B cell (primary cell): ENCODE results near the gene ATRNL1.

Experiments
- EZH2 ChIP-seq: IDR thresholded peaks from 2 replicates; pipeline ENCODE4 v1.6.1; 2012; ENCODE audit warnings: borderline replicate concordance, low read depth, mild to moderate bottlenecking, moderate library complexity, low read length; ENCODE audit not compliant: insufficient read depth, poor library complexity, severe bottlenecking
- TF ChIP-seq, protein P1 (sequence below): fragments of 200-600 bp; IDR thresholded peaks from one replicate; pipeline ENCODE4 v1.8.0; 2022; ENCODE audit warnings: antibody characterized with exemption, mild to moderate bottlenecking

DNA sequence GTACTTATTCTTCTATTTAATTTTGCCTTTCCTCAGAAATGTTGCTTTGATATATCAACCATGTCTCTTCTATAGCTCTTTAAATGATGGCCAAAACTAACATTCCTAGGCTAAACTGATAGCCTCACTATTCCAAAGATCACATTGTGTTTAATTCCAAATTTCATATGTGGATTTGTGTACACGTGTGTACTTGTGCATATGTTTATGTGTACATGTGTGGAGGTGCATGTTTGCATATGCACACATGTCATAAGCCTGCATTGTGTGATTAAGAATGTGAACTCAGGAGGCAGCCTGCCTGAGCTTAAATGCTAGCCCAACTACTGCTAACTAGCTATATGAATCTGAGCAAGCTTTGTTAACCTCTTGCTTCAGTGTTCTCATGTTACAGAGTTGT, 753.4 kb downstream of the ATRNL1 start:
- no peak for TF ChIP-seq EZH2
- TF ChIP-seq, protein P1, sequence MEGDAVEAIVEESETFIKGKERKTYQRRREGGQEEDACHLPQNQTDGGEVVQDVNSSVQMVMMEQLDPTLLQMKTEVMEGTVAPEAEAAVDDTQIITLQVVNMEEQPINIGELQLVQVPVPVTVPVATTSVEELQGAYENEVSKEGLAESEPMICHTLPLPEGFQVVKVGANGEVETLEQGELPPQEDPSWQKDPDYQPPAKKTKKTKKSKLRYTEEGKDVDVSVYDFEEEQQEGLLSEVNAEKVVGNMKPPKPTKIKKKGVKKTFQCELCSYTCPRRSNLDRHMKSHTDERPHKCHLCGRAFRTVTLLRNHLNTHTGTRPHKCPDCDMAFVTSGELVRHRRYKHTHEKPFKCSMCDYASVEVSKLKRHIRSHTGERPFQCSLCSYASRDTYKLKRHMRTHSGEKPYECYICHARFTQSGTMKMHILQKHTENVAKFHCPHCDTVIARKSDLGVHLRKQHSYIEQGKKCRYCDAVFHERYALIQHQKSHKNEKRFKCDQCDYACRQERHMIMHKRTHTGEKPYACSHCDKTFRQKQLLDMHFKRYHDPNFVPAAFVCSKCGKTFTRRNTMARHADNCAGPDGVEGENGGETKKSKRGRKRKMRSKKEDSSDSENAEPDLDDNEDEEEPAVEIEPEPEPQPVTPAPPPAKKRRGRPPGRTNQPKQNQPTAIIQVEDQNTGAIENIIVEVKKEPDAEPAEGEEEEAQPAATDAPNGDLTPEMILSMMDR, result no peak
